Testis (tissue), 2 donors: ENCODE data around the gene APOB.

Source experiments
- CTCF ChIP-seq, 3 experiments: fragments of 450-650 bp in 2 of 3; fragments of 200-600 bp in 1 of 3; sonication (generic) in 1 of 3; IDR thresholded peaks; one replicate each; pipeline ENCODE4 v1.5.1; 2016 to 2019; ENCODE audit warnings: antibody characterized with exemption in 3 of 3, mild to moderate bottlenecking in 2 of 3, moderate library complexity in 1 of 3
- POLR2A ChIP-seq: fragments of 450-650 bp; IDR thresholded peaks from one replicate; pipeline ENCODE4 v1.6.1; 2017; ENCODE audit warnings: antibody characterized with exemption, mild to moderate bottlenecking, moderate library complexity

GRCh38 chr2:21057097-21057496 lies 13.2 kb upstream of the APOB start:
- TF ChIP-seq POLR2A (no peak), CTCF (IDR thresholded peaks at IDR 0.05) (no peak)
